Naive thymus-derived CD4-positive, alpha-beta T cell (primary cell): ENCODE results near the gene UQCRHL. TPM values are rescaled to one million over a fixed set of nuclear protein-coding genes. Genes with fewer than 3 reads are reported as not detected.
A peak's percentile ranks its signal among the peaks of the same experiment; 100 is the strongest.
"Not testable (repeated sequence)": the region's sequence is repeated elsewhere in the genome, so short reads cannot be mapped to it uniquely, and the experiment has no call there.

Experiments used
- ATAC-seq: fragments of 150-1000 bp; cut with Tn5 transposase; 2 replicates; pipeline ENCODE4 v1.10.0; 2021; ENCODE audit warnings: mild to moderate bottlenecking, moderate library complexity
- CTCF ChIA-PET: fragments of 350-600 bp; sonication (Branson Sonifier 250); formaldehyde crosslinking; loops from one replicate; lab custom pipeline; 2021; ENCODE audit warnings: antibody characterized with exemption; lab: Charles Lee
- POLR2A ChIA-PET: fragments of 350-600 bp; sonication (Branson Sonifier 250); formaldehyde crosslinking; loops from one replicate; lab custom pipeline; 2021; ENCODE audit warnings: antibody characterized with exemption, inconsistent platforms; lab: Charles Lee
- DNase-seq, 9 donors: peaks; one replicate each; pipeline versions ENCODE4 v3.0.0 to v3.0.0-alpha.2; 2020 to 2022; ENCODE audit warnings: mixed read lengths in 1 of 9
- H3K27ac ChIP-seq: one replicate; pipeline ENCODE4 v1.7.0; 2013; ENCODE audit warnings: mild to moderate bottlenecking, low read depth, low read length, moderate library complexity
- H3K27me3 ChIP-seq, 2 donors: one replicate each; pipeline ENCODE4 v1.7.0; 2013; ENCODE audit warnings: low read length in 2 of 2, mild to moderate bottlenecking in 2 of 2, moderate library complexity in 2 of 2; ENCODE audit not compliant: control insufficient read depth in 2 of 2, insufficient read depth in 2 of 2
- H3K36me3 ChIP-seq, 3 experiments: 1 replicate in 2 of 3; 2 replicates in 1 of 3; pipeline ENCODE4 v1.7.0; 2013; ENCODE audit warnings: low read length in 3 of 3, mild to moderate bottlenecking in 3 of 3, moderate library complexity in 1 of 3; ENCODE audit not compliant: insufficient read depth in 3 of 3, control insufficient read depth in 2 of 3
- H3K4me1 ChIP-seq, 2 donors: one replicate each; pipeline ENCODE4 v1.7.0; 2013; ENCODE audit warnings: low read length in 2 of 2, mild to moderate bottlenecking in 2 of 2, moderate library complexity in 1 of 2; ENCODE audit not compliant: control insufficient read depth in 2 of 2, insufficient read depth in 2 of 2
- H3K4me3 ChIP-seq: 2 replicates; pipeline ENCODE4 v1.7.0; 2013; ENCODE audit warnings: mild to moderate bottlenecking, low read length
- H3K9me3 ChIP-seq, 3 experiments: 1 replicate in 2 of 3; 2 replicates in 1 of 3; pipeline ENCODE4 v1.7.0; 2013; ENCODE audit warnings: low read length in 3 of 3; ENCODE audit not compliant: control insufficient read depth in 2 of 3
- H3K27ac Mint-ChIP-seq, 9 donors: one replicate each; pipeline ENCODE4 v1.8.0; 2020 to 2022; ENCODE audit warnings: mixed read lengths in 9 of 9, mild to moderate bottlenecking in 8 of 9, moderate library complexity in 5 of 9, inconsistent platforms in 2 of 9
- H3K27me3 Mint-ChIP-seq, 5 donors: one replicate each; pipeline ENCODE4 v1.8.0; 2021 to 2022; ENCODE audit warnings: mixed read lengths in 5 of 5, mild to moderate bottlenecking in 1 of 5
- H3K36me3 Mint-ChIP-seq, 5 donors: one replicate each; pipeline ENCODE4 v1.8.0; 2020 to 2022; ENCODE audit warnings: mixed read lengths in 5 of 5, mild to moderate bottlenecking in 3 of 5, inconsistent platforms in 1 of 5
- H3K4me1 Mint-ChIP-seq, 7 donors: one replicate each; pipeline ENCODE4 v1.8.0; 2020 to 2022; ENCODE audit warnings: mixed read lengths in 7 of 7, mild to moderate bottlenecking in 3 of 7, inconsistent platforms in 1 of 7
- H3K4me3 Mint-ChIP-seq, 10 donors: one replicate each; pipeline ENCODE4 v1.8.0; 2020 to 2022; ENCODE audit warnings: mild to moderate bottlenecking in 10 of 10, mixed read lengths in 10 of 10, moderate library complexity in 6 of 10, inconsistent platforms in 2 of 10
- H3K9me3 Mint-ChIP-seq, 11 donors: one replicate each; pipeline ENCODE4 v1.8.0; 2020 to 2022; ENCODE audit warnings: mixed read lengths in 11 of 11, mild to moderate bottlenecking in 4 of 11, inconsistent platforms in 1 of 11, moderate library complexity in 1 of 11
- intact Hi-C, 2 donors: fragments of 100-400 bp; cut with micrococcal nuclease; formaldehyde crosslinking; loops; one replicate each; pipeline ENCODE4 v1.15.1; 2023
- polyA plus RNA-seq, 2 donors: library from polyadenylated mRNA; unstranded; fragments of 300-500 nt; fragmentation: Illumina TruSeq; gene quantifications; one replicate each; pipeline ENCODE4 v1.2.3, GENCODE V29; 2021
- total RNA-seq, 6 experiments: library from RNA in 5 of 6; stranded (reverse) in 5 of 6; gene quantifications; 1 replicate in 5 of 6; 2 replicates in 1 of 6; pipeline ENCODE4 v1.2.3 and lab custom pipeline; 2021 to 2026

UQCRHL gene
- total and polyA plus RNA-seq, 7 experiments from 2014 or later, result 0.43 to 1.9 (median 1.1) TPM

DNA sequence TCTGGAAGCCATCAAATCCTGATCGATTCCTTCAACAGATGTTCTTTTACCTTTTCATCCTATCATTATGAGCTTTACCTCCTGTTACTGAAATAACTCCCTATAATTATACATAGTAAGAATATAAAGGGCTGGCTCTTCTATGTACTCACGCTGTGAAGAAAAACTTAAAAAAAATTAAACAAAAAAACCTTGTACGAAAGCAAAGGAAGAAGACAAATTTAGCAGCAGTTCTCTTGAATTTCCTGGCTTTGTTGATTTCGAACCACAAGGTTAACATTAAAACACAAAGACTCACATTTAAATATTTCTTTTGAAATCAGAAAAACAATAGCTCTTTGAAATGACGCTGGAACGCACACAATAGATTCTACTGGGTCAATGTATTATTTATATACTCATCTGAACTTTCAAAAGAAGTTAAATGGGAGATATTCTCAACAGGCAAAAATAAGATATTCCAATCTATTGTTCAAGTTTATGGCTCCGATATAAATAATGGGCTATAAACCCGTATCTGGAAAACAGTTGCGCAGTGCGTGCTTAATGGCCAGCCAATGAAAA, 26.5 kb upstream of the UQCRHL start:
- Mint-ChIP-seq H3K4me1 (peaks cover 14 to 45% (median 34%) of the 10 kb centered on the region in 7 donors), H3K27me3 (peaks cover 0 to 3% (median 0%) of the 10 kb centered on the region in 5 donors)

DNA sequence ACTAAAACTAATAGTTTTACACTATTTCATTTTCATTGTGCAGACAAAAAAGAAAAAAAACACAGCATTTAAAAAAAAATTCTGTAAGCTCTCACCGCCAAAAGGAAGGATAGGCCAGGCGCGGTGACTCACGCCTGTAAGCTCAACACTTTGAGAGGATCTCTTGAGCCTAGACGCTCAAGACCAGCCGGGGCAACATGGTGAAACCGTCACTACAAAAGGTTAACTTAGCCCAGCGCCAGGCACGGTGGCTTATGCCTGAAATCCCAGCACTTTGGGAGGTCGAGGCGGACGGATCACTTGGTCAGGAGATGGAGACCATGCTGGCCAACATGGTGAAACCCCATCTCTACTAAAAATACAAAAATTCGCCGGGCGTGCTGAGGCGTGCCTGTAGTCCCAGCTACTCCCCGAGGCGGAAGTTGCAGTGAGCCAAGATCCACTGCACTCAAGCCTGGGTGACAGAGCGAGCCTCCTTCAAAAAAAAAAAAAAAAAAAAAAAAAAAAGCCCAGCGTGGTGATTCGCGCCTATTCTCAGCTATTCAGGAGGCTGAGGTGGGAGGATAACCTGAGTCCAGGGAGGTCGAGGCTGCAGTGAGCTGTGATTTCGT, 25.7 kb upstream of the UQCRHL start:
- H3K4me1 ChIP-seq, result peaks cover 12 to 16% of the 10 kb centered on the region in 2 donors
- H3K9me3 Mint-ChIP-seq, result peaks cover 0 to 6% (median 0%) of the 10 kb centered on the region in 11 donors
- H3K9me3 ChIP-seq, result no peaks in the 10 kb centered on the region
- H3K27ac Mint-ChIP-seq, result peak overlapping the region; percentile 97 to 100 (median 99)
- peaks cover 0 to 7% (median 0%) of the 10 kb centered on the region in 3 experiments for H3K36me3 ChIP-seq
- peaks cover 0 to 3% (median 0%) of the 10 kb centered on the region in 5 donors for H3K27me3 Mint-ChIP-seq
- peaks cover 0 to 8% (median 5%) of the 10 kb centered on the region in 5 donors for H3K36me3 Mint-ChIP-seq
- intact Hi-C loops, result loop anchor here (1.0 to 10.0 kb wide), 4 partner anchors 18 to 1072 kb away; no protein-coding TSS in a partner anchor
- DNase-seq (peak in 8 of 9 donors; percentile 37 to 68 (median 53)), ATAC-seq (no peak)
- H3K27ac ChIP-seq, result peak overlapping the region; percentile 98
- peak overlapping the region; percentile 100 for H3K4me3 ChIP-seq
- peaks cover 14 to 45% (median 34%) of the 10 kb centered on the region in 7 donors for H3K4me1 Mint-ChIP-seq
- POLR2A ChIA-PET, result interaction anchor here (0.6 to 4.2 kb wide), 20 partner anchors 10 to 1081 kb away, joined by 3 to 227 read pairs (median 4); partner anchors contain the start of genes DNAJC16, SPEN and ZBTB17
- no peaks in the 10 kb centered on the region for H3K27me3 ChIP-seq
- CTCF ChIA-PET, result interaction anchor here (0.5 to 2.6 kb wide), 7 partner anchors 9 to 143 kb away, joined by 3 to 14 read pairs (median 5); partner anchors contain the start of genes SPEN and ZBTB17
- peak overlapping the region; percentile 88 to 100 (median 96) for H3K4me3 Mint-ChIP-seq

More for the DNA sequence above, 26.5 kb upstream of the UQCRHL start:
- DNase-seq (no peak), ATAC-seq (no peak)
- CTCF ChIA-PET, result interaction anchor here (0.5 to 2.6 kb wide), 6 partner anchors 10 to 142 kb away, joined by 3 to 14 read pairs (median 5); partner anchors contain the start of genes SPEN and ZBTB17
- H3K27ac ChIP-seq, result peak overlapping the region; percentile 98
- intact Hi-C loops, result loop anchor here (1.0 to 10.0 kb wide), 9 partner anchors 19 to 1071 kb away; partner anchors contain the start of genes ZBTB17 (in 2 of the 2), CASP9 (in 1 of the 2), NECAP2 (in 1 of the 2) and SZRD1 (in 1 of the 2)
- peaks cover 0 to 7% (median 0%) of the 10 kb centered on the region in 3 experiments for H3K36me3 ChIP-seq
- H3K9me3 ChIP-seq, result no peaks in the 10 kb centered on the region
- Mint-ChIP-seq H3K27ac (peak overlapping the region; percentile 97 to 100 (median 99)), H3K36me3 (peaks cover 0 to 8% (median 5%) of the 10 kb centered on the region in 5 donors), H3K4me3 (peak overlapping the region; percentile 88 to 100 (median 96)), H3K9me3 (peaks cover 0 to 6% (median 0%) of the 10 kb centered on the region in 11 donors)
- POLR2A ChIA-PET, result interaction anchor here (0.6 to 4.2 kb wide), 19 partner anchors 11 to 1150 kb away, joined by 3 to 227 read pairs (median 4); partner anchors contain the start of genes DNAJC16, SPEN and ZBTB17
- H3K4me3 ChIP-seq, result peak overlapping the region; percentile 100
- peaks cover 12 to 16% of the 10 kb centered on the region in 2 donors for H3K4me1 ChIP-seq
- H3K27me3 ChIP-seq, result no peaks in the 10 kb centered on the region

DNA sequence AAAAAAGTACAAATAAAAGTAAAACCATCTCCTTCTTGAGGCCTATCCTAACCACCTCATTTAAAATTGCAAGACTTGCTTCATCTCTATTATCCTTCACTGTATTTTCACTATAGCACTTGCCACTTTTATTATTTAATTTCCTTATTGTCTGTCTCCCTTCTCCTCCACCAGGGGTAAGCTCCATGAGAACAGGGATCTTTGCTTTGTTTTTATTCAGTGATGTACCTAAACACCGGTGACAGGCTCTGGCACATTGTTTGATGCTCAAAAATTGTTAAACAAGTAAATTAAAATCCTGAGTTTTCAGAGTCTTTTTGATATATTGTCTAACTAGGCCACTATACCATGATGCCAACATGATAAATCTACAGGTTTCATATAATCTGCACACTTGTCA, 22.8 kb upstream of the UQCRHL start:
- Histone ChIP-seq H3K27ac (no peak overlapping the region), H3K36me3 (peaks cover 0 to 3% (median 0%) of the 10 kb centered on the region in 3 experiments), H3K27me3 (no peaks in the 10 kb centered on the region), H3K4me1 (peaks cover 6 to 7% of the 10 kb centered on the region in 2 donors), H3K4me3 (no peak overlapping the region), H3K9me3 (no peaks in the 10 kb centered on the region)
- DNase-seq, result no peak
- Mint-ChIP-seq H3K27ac (peak overlapping the region in 4 of 9 donors; percentile 3 to 52 (median 16)), H3K36me3 (peaks cover 0 to 6% (median 4%) of the 10 kb centered on the region in 5 donors), H3K27me3 (no peaks in the 10 kb centered on the region), H3K9me3 (peaks cover 0 to 4% (median 0%) of the 10 kb centered on the region in 11 donors), H3K4me1 (peaks cover 19 to 33% (median 29%) of the 10 kb centered on the region in 7 donors), H3K4me3 (no peak overlapping the region)
- ChIA-PET CTCF (no interaction called here), POLR2A (interaction anchor here (1.0 to 1.5 kb wide), 2 partner anchors 17 to 126 kb away, joined by 3 read pairs; partner anchors contain the start of gene SPEN)
- intact Hi-C loops, result loop anchor here (5.0 to 10.0 kb wide), 3 partner anchors 87 to 1075 kb away; no protein-coding TSS in a partner anchor
- no peak for ATAC-seq

DNA sequence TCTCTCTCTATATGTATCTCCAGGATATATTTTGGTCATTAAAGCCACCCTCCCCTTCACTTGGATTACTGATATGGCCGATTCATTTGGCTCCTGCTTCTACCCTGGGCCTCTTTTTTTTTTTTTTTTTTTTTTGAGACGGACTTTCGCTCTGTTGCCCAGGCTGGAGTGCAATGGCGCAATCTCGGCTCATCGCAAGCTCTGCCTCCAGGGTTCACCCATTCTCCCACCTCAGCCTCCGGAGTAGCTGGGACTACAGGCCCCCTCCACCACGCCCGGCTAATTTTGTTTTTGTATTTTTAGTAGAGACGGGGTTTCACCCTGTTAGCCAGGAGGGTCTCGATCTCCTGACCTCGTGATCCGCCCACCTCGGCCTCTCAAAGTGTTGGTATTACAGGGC, 21.5 kb upstream of the UQCRHL start:
- H3K27ac ChIP-seq, ATAC-seq, H3K9me3 Mint-ChIP-seq, H3K27me3 ChIP-seq, H3K9me3 ChIP-seq, DNase-seq, H3K27ac Mint-ChIP-seq, H3K4me3 ChIP-seq, H3K4me3 Mint-ChIP-seq, intact Hi-C loops, H3K36me3 Mint-ChIP-seq, H3K4me1 ChIP-seq, H3K27me3 Mint-ChIP-seq, H3K36me3 ChIP-seq: not testable (repeated sequence)
- peaks cover 19 to 33% (median 27%) of the 10 kb centered on the region in 7 donors for H3K4me1 Mint-ChIP-seq
- ChIA-PET POLR2A (interaction anchor here (1.0 to 1.5 kb wide), 3 partner anchors 19 to 127 kb away, joined by 3 read pairs; partner anchors contain the start of gene SPEN), CTCF (interaction anchor here (0.6 kb wide), 1 partner anchor 13 kb away, joined by 6 read pairs; no protein-coding TSS in a partner anchor)

DNA sequence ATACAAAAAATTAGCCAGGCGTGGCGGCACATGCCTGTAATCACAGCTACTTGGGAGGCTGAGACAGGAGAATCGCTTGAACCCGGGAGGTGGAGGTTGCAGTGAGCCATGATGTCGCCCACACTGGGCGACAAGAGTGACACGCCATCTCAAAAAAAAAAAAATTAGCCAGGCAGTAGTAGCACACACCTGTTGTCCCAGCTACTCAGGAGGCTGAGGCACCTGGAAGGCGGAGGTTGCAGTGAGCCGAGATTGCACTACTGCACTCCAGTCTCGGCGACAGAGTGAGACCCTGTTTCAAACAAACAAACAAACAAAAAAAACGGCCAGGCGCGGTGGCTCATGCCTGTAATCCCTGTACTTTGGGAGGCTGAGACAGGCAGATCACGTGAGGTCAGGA, 20.1 kb upstream of the UQCRHL start:
- H3K27ac ChIP-seq, H3K36me3 ChIP-seq, H3K4me3 Mint-ChIP-seq, H3K27me3 Mint-ChIP-seq, H3K36me3 Mint-ChIP-seq, intact Hi-C loops, H3K4me3 ChIP-seq, H3K4me1 ChIP-seq, H3K9me3 ChIP-seq, DNase-seq, H3K27ac Mint-ChIP-seq, H3K27me3 ChIP-seq, H3K9me3 Mint-ChIP-seq, CTCF ChIA-PET, ATAC-seq: not testable (repeated sequence)
- POLR2A ChIA-PET, result interaction anchor here (0.7 kb wide), 2 partner anchors 9 to 28 kb away, joined by 4 read pairs; no protein-coding TSS in a partner anchor
- H3K4me1 Mint-ChIP-seq, result peaks cover 15 to 29% (median 21%) of the 10 kb centered on the region in 7 donors
